GM21737 (cell line): ENCODE measurements around the gene JUNB.

ENCODE experiments used
- ATAC-seq: cut with Tn5 transposase; IDR thresholded peaks from one replicate; pipeline ENCODE4 v1.9.1; 2021; ENCODE audit warnings: mild to moderate bottlenecking, moderate library complexity; ENCODE audit not compliant: unreplicated experiment

The JUNB gene

DNA sequence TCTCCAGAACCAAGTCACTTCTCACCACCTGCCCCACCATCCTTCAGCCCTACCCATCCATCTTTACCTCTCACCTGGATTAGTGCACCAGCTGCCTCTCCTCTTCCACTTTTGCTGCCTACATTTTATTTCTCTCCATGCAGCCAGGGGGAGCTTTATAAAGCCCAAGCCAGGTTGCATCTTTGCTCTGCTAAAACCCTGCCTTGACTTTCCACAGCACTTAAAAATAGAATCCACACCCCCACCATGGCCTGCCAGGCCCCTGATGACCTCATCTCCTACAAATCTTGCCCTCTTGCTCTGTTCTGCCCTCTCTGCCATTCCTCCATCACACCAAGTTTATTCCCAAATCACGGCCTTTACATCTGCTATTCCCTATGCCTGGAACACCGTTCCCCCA, 17.7 kb upstream of the JUNB start:
- ATAC-seq: no peak

DNA sequence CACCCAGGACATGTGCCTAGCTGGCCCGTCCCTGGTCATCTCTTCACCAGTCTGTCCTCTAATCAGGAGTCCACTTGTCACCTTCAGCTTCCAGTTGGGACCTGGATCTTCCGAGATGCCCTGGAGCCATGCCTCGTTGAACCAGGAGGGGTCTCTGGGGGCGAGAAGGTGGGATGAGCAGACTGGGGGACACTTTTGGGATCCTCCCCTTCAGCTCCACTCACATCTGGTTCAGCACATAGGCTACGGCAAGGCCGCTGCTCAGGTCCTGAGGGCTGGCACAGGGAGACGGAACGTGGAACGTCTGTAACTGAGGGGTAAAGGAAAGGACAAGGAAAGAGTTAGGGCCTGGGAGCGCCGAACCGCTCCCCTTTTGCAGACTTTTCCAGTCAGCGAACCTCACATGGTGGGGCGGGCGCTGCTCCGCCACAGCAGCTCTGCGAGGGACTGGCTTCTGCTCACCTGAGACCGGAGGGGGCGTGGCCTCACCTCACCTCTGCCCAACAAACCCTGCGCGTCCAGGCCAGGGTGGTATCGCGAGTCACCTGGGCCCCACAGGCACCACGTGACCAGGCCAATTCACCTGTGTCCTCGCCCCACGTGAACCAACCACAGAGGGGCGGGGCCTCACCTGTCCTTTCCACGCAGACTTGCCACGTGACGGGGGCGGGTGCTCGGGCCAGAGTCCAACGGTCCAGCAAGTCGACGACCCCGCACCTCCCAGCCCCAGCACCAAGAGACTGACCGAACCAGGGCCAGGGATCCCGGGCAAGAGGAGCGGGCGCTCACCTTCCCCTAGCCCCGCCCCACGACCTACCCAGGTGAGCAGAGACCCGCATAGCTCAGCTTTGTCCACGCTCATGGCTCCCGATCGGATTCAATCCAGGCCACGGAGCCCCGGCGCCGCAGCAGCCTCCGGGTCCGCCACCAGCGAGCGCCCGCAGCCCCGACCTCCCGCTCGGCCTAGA, 16.4 kb upstream of the JUNB start, which contains the start of gene HOOK2:
Gene HOOK2 (minus strand): TSS at position 965 of the 968 bp plus-strand sequence. CDS start 103 bp downstream, at position 862.
- ATAC-seq: no peak

DNA sequence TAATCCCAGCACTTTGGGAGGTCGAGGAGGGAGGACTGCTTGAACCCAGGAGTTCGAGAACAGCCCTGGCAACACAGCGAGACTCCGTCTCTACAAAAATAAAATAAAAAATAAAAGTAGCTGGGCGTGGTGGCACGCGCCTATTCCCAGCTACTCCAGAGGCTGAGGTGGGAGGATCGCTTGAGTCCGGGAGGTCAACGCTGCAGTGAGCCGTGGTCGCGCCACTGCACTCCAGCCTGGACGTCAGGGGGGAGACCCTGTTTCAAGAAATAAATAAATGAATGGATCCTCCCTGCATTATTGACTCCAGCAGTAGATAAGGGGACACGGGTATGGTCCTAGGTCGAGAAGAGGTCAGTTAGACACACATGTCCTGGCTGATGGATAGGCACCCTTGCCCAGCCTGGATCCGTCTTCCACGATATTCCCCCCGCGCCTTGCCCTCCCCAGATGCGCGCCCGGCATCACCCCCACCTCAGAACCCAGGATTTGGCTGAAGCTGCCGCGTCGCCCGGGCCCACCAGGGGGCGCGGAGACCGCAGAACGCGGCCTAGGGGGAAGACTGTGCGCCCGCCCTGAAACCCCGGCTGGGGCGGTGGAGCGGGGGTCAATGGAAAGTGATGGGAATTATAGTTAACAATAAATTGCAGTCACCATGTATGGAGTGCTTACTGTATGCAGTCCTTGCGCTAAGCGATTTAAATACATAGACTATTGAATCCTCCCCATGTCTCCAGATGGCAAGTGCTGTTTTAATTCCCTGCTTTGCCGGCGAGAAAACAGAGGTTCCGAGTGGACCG, 13.9 kb upstream of the JUNB start:
- peak; percentile 46 for ATAC-seq

- peak; percentile 10 for ATAC-seq
Measured at GRCh38 chr19:12778017-12778904, 13.0 kb upstream of the JUNB start.

DNA sequence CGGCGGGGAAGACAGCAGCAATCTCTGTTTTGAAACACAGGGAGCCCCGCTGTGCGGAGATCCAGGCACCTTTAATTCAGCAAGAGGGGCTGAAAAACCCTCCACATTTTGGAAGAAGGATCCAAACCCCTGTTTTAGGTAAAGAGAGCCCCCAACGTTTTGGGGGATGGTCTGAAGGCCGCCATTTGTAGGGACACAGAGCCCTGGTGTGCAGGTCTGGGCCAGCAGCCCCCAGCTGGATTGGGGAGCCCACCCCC, 12.5 kb upstream of the JUNB start:
- ATAC-seq: no peak

GRCh38 chr19:12779162-12779993, 11.9 kb upstream of the JUNB start:
- ATAC-seq: no peak

DNA sequence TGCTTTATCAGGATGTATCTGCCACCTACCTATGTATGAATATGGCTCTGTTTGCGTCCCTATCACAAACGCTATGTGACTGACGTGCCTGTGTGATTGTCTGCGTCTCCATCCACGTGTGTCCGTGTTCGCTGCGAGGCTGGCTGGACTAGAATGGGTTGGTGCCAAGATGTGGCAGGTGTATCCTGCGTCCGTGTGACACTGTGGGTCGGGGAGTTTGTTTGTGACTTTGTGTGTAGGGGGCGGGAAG, 9.2 kb upstream of the JUNB start:
- ATAC-seq: no peak

DNA sequence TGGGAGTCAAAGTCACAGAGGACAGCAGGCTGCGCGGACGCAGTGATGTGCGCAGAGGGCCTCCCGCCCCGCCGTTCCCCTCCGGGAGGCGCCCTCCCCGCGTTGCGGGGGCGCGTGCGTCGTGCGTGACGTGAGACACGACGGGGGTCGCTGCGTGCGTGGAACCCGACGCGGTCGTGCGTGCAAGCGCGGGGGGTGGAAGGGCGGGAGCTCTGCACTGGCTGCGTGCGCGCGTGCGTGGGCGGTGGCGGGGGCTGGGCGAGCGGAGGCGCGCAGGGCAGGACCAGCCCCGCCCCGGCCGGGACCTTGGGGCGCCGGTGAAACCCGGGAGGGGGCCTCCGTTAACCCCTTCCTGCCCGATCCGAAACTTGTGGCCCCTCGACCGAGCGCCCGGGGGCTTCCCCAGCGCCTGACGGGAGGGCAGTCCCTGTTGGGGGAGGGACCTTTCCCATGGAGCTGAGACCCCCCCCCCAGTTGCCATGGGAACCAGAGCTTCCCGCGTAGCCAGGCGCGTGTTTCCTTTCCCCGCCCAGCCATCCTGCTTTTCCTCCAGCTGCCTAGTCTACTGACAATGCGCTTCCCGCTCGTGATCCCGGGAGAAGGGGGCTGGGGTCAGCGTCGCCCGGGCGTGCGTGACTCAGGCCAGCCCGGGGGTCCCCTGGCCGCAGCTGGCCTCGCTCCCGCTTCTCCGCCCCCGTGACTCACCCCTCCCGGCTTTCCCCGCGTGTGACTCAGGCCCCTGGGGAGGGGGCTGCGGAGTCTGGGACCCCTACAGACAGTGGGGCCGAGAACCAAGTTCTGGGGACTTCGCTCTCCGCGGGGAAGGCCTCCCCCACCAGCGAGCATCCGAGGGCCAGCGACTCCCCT, 8.6 kb upstream of the JUNB start:
- ATAC-seq: peak; percentile 29

- no peak for ATAC-seq
Measured at GRCh38 chr19:12783291-12783848, 7.9 kb upstream of the JUNB start.

- no peak for ATAC-seq
Measured at GRCh38 chr19:12783849-12784393, 7.4 kb upstream of the JUNB start.

DNA sequence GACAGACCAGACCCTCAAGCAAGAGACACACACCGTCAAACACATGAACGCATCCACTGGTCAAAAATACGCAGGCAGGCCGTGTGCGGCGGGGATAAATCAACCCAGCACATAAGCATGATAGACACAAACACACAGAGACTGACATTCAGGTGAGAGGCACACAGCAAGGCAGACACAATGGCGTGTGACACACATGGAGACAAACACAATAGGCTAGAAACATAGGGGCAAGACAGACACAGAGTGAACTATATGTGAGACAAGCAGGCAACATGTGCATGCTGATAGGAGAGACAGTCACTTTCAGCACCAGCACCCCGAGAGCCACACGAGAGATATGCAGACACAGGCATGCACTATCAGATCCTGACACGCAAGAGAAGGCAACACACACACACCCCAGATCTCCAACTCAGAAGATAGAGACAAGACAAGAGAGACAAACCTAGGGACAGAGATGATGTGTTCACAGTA, 6.9 kb upstream of the JUNB start:
- ATAC-seq: no peak

GRCh38 chr19:12784871-12785430, 6.3 kb upstream of the JUNB start:
- no peak for ATAC-seq

DNA sequence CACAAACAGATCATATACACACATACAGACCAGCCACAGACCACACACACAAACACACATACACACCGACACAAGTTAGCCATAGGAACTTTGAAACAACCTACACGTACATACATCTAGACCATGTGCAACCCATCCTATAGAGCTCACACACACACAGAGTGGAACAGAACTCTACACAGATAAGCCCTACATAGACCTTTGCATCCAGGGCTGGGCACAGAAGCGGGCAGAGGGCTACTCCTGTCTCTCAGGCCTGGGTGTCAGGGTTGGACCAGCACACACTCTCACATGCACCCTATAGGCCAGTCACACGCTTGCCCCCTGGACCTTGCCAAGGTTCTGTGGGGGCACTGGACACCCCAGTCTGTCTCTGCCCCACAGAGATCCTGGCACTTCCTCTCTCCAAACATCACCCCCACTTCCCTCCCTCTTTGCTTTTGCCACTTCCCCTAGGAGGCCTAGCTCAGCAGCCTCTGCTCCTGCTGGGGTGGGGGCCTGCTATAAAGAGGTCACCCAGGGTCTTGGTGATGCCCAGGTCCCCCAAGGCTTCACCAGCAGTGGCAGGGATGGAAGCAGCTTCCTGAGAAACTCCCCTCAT, 5.8 kb upstream of the JUNB start:
- ATAC-seq: no peak

DNA sequence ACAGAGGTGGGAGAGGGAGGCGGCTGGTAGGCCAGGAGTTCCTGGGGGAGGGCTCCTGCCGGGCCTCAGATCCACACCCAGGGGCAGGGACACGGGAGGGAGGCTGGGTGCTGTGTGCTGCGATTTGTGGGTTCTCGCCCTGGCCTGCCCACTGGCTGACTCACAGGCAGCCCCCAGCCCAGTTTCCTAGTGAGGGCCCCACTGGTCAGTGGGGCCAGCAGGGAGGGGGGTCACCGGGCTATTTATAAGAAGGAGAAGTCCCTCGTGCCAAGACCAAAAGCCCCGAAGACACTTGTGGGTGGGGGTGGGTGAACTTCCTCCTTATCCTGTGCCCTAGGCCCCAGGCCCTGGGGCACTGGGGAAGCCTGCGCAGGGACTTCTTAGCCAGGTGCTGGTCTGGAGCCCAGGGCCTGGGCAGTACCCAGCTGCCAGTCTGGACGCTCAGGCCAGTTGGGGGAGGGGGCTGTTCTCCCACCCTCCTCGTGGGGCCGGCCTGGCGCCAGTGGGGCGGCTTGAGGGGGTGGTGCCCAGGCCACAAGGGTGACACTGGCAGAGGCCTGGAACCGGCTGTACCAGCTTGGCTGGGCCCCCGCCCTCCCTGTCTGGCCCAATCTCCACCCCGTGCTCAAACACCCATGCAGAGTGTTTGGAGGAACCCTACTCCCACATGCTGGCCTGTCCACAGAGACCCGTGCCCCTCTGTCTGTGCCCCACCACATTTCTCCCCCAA, 5.0 kb upstream of the JUNB start:
- ATAC-seq: no peak

DNA sequence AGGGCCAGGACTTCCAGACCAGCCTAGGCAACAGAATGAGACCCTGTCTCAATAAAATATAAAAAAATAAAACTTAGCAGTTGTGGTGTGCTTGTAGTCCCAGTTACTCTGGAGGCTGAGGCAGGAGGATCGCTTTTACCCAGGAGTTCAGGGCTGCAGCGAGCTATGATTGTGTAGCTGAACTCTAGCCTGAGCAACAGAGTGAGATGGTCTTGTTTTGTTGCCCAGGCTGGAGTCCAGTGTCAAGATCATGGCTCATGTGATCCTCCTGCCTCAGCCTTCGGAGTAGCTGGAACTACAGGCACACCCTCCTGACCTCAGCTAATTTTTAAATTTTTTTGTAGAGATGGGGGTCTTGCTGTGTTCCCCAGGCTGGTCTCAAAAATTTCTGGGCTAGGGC, 4.3 kb upstream of the JUNB start:
- no peak for ATAC-seq

GRCh38 chr19:12787458-12787857, 3.8 kb upstream of the JUNB start:
- no peak for ATAC-seq

DNA sequence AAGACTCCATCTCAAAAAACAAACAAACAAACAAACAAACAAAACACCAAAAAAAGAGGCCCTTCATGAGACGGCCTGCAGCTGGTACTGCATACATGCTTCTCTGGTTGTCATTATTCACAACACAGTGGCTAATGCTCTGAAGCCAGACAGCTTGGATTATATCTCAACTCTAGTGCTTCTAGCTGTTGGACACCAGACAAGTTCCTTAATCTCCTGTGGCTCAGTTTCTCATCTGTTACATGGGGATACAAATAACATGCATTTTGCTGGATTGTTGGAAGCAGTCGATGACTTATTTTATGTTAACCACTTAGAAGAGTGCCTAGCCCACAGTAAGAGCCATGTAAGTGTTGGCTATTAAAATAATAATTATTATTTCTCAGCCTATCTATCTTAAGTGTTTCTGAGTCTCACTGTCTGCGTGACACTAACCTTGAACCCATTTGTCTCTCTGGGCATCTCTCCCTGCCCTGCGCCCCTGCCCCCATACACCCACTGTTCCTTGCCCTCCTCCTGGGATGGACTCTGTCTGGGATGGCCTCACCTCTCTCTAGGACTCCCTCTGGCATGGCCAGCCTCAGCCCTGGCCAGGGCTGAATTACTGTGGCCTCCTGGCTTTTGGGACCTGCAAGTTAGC, 3.1 kb upstream of the JUNB start:
- ATAC-seq: no peak
